HepG2 (cell line): Measurements from ENCODE around the gene LZTS2. TPM values are rescaled to one million over a fixed set of nuclear protein-coding genes. Genes with fewer than 3 reads are reported as not detected.

Experiments used
- BATF2 ChIP-seq: sonication (generic); formaldehyde crosslinking; IDR thresholded peaks from 2 replicates; pipeline ENCODE4 v1.8.0; 2022; ENCODE audit warnings: mild to moderate bottlenecking, missing genetic modification reagents, moderate library complexity
- CBX1 ChIP-seq: IDR thresholded peaks from one replicate; pipeline ENCODE4 v1.6.1; 2016; ENCODE audit warnings: antibody characterized with exemption, low read depth
- DZIP1 ChIP-seq: sonication (generic); formaldehyde crosslinking; IDR thresholded peaks from 2 replicates; pipeline ENCODE4 v1.5.0; 2020; ENCODE audit warnings: mild to moderate bottlenecking, missing genetic modification reagents
- JUND ChIP-seq: sonication (generic); formaldehyde crosslinking; IDR thresholded peaks from 2 replicates; pipeline ENCODE4 v1.8.0; 2022; ENCODE audit warnings: mild to moderate bottlenecking, missing genetic modification reagents
- KLF15 ChIP-seq: sonication (generic); formaldehyde crosslinking; IDR thresholded peaks from 2 replicates; pipeline ENCODE4 v1.8.1; 2023; ENCODE audit warnings: borderline replicate concordance, mild to moderate bottlenecking, inconsistent platforms, missing genetic modification reagents, mixed read lengths
- MAZ ChIP-seq, 2 experiments: sonication (generic) in 1 of 2; formaldehyde crosslinking in 1 of 2; IDR thresholded peaks; 2 replicates each; pipeline versions ENCODE4 v1.5.0 to v1.6.1; 2012 to 2020; ENCODE audit warnings: low read depth in 2 of 2, mild to moderate bottlenecking in 2 of 2, borderline replicate concordance in 1 of 2, improper control_type of control experiment in 1 of 2, low read length in 1 of 2, missing genetic modification reagents in 1 of 2, moderate library complexity in 1 of 2
- MED1 ChIP-seq: sonication (generic); formaldehyde crosslinking; IDR thresholded peaks from 2 replicates; pipeline ENCODE4 v1.4.0; 2020; ENCODE audit warnings: missing genetic modification reagents
- NPAS2 ChIP-seq: sonication (generic); formaldehyde crosslinking; IDR thresholded peaks from 2 replicates; pipeline ENCODE4 v1.8.0; 2022; ENCODE audit warnings: mild to moderate bottlenecking, missing genetic modification reagents, borderline replicate concordance
- PPARG ChIP-seq: conservative IDR thresholded peaks from 2 replicates; pipeline ENCODE4 v1.6.1; 2016; ENCODE audit warnings: missing biosample characterization, missing genetic modification reagents
- RARA ChIP-seq: IDR thresholded peaks from 2 replicates; pipeline ENCODE4 v1.6.1; 2016; ENCODE audit warnings: missing genetic modification reagents, missing compliant biosample characterization
- SAP130 ChIP-seq: IDR thresholded peaks from 2 replicates; pipeline ENCODE4 v1.6.1; 2016; ENCODE audit warnings: low read depth
- SNAI1 ChIP-seq: sonication (generic); formaldehyde crosslinking; IDR thresholded peaks from 2 replicates; pipeline ENCODE4 v1.5.0; 2020; ENCODE audit warnings: mild to moderate bottlenecking, missing genetic modification reagents, borderline replicate concordance
- TAF1 ChIP-seq: sonication (generic); formaldehyde crosslinking; IDR thresholded peaks from 2 replicates; pipeline ENCODE4 v1.4.0; 2020; ENCODE audit warnings: missing genetic modification reagents
- TAF15 ChIP-seq: fragments of 200-400 bp; formaldehyde crosslinking; IDR thresholded peaks from one replicate; pipeline ENCODE4 v1.6.1; 2018; ENCODE audit warnings: mild to moderate bottlenecking, low read depth, low read length; ENCODE audit not compliant: poor library complexity, severe bottlenecking
- ZFP36L1 ChIP-seq: sonication (generic); formaldehyde crosslinking; IDR thresholded peaks from 2 replicates; pipeline ENCODE4 v1.8.0; 2022; ENCODE audit warnings: mild to moderate bottlenecking, missing genetic modification reagents, moderate library complexity
- ZFP82 ChIP-seq: sonication (generic); formaldehyde crosslinking; IDR thresholded peaks from 2 replicates; pipeline ENCODE4 v1.5.1; 2020; ENCODE audit warnings: mild to moderate bottlenecking, missing genetic modification reagents, borderline replicate concordance
- ZNF235 ChIP-seq: sonication (generic); formaldehyde crosslinking; IDR thresholded peaks from 2 replicates; pipeline ENCODE4 v1.8.1; 2023; ENCODE audit warnings: mild to moderate bottlenecking, missing genetic modification reagents, borderline replicate concordance
- ZNF317 ChIP-seq: sonication (generic); formaldehyde crosslinking; IDR thresholded peaks from 2 replicates; pipeline ENCODE4 v1.5.0; 2020; ENCODE audit warnings: mild to moderate bottlenecking, missing genetic modification reagents
- ZNF367 ChIP-seq: sonication (generic); formaldehyde crosslinking; IDR thresholded peaks from 2 replicates; pipeline ENCODE4 v1.4.0; 2020; ENCODE audit warnings: missing genetic modification reagents, borderline replicate concordance
- ZNF460 ChIP-seq: sonication (generic); formaldehyde crosslinking; IDR thresholded peaks from 2 replicates; pipeline ENCODE4 v1.5.1; 2020; ENCODE audit warnings: missing genetic modification reagents, mild to moderate bottlenecking, borderline replicate concordance
- ZNF558 ChIP-seq: sonication (generic); formaldehyde crosslinking; IDR thresholded peaks from 2 replicates; pipeline ENCODE4 v1.9.0; 2022; ENCODE audit warnings: mild to moderate bottlenecking, missing genetic modification reagents, borderline replicate concordance
- ZNF614 ChIP-seq: IDR thresholded peaks from 2 replicates; pipeline ENCODE4 v1.6.1; 2018; ENCODE audit warnings: missing biosample characterization, missing genetic modification reagents, inconsistent platforms, borderline replicate concordance
- ZNF644 ChIP-seq: IDR thresholded peaks from 2 replicates; pipeline ENCODE4 v1.6.1; 2016; ENCODE audit warnings: low read depth
- ZNF652 ChIP-seq: IDR thresholded peaks from 2 replicates; pipeline ENCODE4 v1.6.1; 2016; ENCODE audit warnings: low read depth, borderline replicate concordance
- polyA plus RNA-seq, 8 experiments: library from polyadenylated mRNA; depleted of rRNA in 3 of 8; stranded (reverse) in 7 of 8; unstranded in 1 of 8; fragments of >200 nt; fragmentation: Illumina TruSeq in 4 of 8; extraction: Trizol in 4 of 8; gene quantifications; 2 replicates each; pipeline versions ENCODE4 v1.2.1 to v1.2.3, GENCODE V29; 2011 to 2016; ENCODE audit warnings: low read depth in 4 of 8, missing spikeins in 1 of 8, mixed read lengths in 1 of 8; ENCODE audit not compliant: insufficient read depth in 1 of 8
- total RNA-seq, 5 experiments: library from RNA; depleted of rRNA; stranded (reverse); fragments of >200 nt; fragmentation: Illumina TruSeq; extraction: Trizol; gene quantifications; 2 replicates each; pipeline ENCODE4 v1.2.3, GENCODE V29; 2016; ENCODE audit warnings: low read depth in 1 of 5

Gene LZTS2
- total and polyA plus RNA-seq, 2 of the 13 experiments (the other 11 are each of a cell fraction or from before 2014, with no cell fraction given) = 43.6 to 65.6 TPM

GRCh38 chr10:100970076-100970913, 29.3 kb upstream of the LZTS2 start (continued):
- TF ChIP-seq PPARG (peak; percentile 63), BATF2 (CRISPR knock-in tag) (peak; percentile 22; the same call in 1 of the 2 replicates), ZNF367 (CRISPR knock-in tag) (no peak), SNAI1 (CRISPR knock-in tag) (no peak), SAP130 (CRISPR knock-in tag) (peak; percentile 41; the same call in 1 of the 2 replicates), TAF1 (CRISPR knock-in tag) (no peak; the same call in 1 of the 2 replicates), ZNF614 (CRISPR knock-in tag) (peak; percentile 67; the same call in 1 of the 2 replicates), MED1 (CRISPR knock-in tag) (peak; percentile 37), JUND (CRISPR knock-in tag) (no peak), KLF15 (CRISPR knock-in tag) (no peak), ZNF460 (no peak), ZNF558 (CRISPR knock-in tag) (no peak; the same call in 1 of the 2 replicates), TAF15 (no peak), DZIP1 (CRISPR knock-in tag) (no peak), ZNF317 (CRISPR knock-in tag) (no peak), ZFP82 (CRISPR knock-in tag) (no peak), NPAS2 (CRISPR knock-in tag) (no peak), ZNF644 (CRISPR knock-in tag) (no peak), ZNF235 (CRISPR knock-in tag) (no peak), ZFP36L1 (CRISPR knock-in tag) (0 out of 2 replicates have a peak, but pooled peaks have one; percentile 7), ZNF652 (CRISPR knock-in tag) (no peak), MAZ (IDR thresholded peaks at IDR 0.05; ENCODE audit: borderline replicate concordance, low read depth, low read length) (0 out of 2 replicates have a peak, but pooled peaks have one; percentile 22), MAZ (CRISPR knock-in tag; IDR thresholded peaks at IDR 0.05; ENCODE audit: low read depth) (no peak), CBX1 (no peak), RARA (peak; percentile 51; the same call in 1 of the 2 replicates)
